ENCODE data around the gene PLEKHG4B.

DNA sequence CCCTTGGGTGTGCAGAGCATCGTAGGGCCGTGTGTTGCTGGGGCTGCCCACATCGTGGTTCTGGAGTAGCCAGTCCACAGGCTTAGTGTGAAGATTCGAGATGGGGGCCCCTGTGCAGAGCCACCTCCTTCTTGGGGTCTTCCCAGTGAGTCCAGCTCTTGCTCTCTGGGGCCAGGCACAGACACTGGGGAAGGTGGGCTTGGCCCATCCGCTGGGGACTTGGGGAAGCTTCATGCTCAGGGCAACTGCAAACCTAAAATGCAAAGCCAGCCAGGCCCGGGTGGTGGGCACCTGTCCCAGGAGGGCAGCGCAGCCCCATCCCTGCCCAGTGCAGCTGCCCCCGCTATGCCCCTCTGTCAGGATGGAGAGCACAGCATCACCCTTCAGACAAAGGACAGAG is 53.0 kb downstream of the PLEKHG4B start:
- TF ChIP-seq CTCF (IDR thresholded peaks at IDR 0.05 in 8 of 11, conservative IDR thresholded peaks at IDR 0.05 in 3 of 11) (no peak), POLR2A (IDR thresholded peaks at IDR 0.05) (no peak), POLR2AphosphoS5 (IDR thresholded peaks at IDR 0.05) (no peak)

All from spleen (tissue), 7 donors.